Epithelial cell of alveolus of lung (primary cell): Measurements from ENCODE around the gene TFEB. TPM values are rescaled to one million over a fixed set of nuclear protein-coding genes. Genes with fewer than 3 reads are reported as not detected.

ENCODE experiments used
- total RNA-seq: library from RNA; depleted of rRNA; stranded (reverse); fragments of >200 nt; gene quantifications from 2 replicates; pipeline ENCODE4 v1.2.1, GENCODE V29; 2015

Gene TFEB
- 7.4 and 7.8 TPM in 2 replicates for total RNA-seq

DNA sequence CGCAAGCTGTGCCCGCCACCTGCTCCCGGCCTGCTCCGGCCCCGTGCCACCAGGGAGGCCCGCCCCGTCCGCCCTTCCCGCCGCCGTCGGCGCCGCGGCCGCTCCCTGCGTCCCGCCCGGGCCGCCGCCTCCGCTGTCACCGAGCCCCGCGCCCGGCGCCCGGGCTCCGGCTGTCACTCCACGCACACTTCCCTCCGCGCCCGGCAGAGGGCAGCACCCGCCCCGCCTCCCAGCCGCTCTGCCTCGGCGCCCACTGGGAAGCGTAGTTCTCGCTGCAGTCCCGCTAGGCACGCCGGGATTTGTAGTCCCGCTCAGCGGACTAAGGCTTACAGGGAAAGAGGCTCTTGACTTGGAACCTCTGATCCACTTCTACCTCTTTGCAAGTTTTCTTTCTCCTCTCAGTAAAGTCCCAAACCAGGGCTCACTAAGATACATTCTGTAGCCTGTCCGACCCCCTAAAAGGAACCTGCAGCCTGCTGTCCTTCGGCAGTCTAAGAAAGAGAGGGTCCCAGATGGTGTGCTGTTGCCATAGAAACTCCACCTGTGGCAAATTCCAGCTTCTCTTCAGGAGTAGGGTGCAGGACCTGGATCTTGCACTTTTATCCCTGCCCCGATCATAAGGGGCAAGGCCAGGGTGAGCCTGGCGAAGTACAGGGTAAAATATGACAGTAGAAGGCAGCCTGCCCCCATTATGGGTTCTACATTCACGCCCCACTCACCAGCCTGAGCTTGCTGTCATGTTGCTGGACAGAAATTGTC is at the start of gene TFEB:
Gene TFEB (minus strand): TSS at position 182 of the 759 bp plus-strand sequence. CDS start 44,395 bp downstream, outside the sequence.

DNA sequence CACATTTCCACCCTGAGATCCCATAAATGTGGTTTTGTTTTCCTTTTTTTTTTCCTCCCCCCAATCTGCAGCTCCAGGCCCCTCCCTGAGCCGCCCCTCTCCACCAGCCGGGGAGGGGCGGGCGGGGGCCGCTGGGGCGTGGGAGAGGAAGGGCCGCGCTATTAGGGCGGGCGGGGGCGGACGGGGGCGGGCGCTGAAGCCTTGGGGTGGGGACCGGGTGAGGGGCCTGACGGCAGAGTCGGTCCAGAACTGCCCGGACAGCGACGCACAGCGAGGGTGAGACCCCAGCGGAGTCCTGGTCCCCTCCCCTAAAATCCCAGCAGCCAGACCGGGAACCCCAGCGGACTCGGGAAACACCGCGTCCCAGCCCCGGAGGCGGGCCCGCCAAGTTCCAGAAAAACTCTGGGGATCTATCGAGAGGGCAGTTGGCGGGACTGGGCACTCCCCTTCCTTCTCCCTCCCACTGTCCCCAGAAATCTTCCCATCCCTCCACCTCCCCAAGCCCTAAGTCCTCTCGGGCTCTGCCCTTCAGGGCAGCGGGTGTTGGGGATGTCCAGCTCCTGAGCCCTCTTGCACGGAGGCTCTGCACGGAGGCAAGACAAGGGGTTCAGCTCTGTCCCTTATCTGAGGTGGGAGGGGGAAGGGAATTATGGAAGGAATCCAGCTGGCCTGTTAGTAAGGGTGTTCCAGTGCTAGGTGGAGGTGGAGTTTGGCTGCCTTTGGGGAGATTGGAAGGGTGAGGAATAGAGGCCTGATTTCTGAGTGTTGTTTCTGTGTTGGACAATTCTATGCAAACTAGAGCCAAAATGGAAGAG is 45.4 kb upstream of the TFEB start, which contains the start of gene PRICKLE4:
Gene PRICKLE4 (plus strand): TSS at position 232 of the 815 bp plus-strand sequence. CDS start 2,692 bp downstream, outside the sequence.

DNA sequence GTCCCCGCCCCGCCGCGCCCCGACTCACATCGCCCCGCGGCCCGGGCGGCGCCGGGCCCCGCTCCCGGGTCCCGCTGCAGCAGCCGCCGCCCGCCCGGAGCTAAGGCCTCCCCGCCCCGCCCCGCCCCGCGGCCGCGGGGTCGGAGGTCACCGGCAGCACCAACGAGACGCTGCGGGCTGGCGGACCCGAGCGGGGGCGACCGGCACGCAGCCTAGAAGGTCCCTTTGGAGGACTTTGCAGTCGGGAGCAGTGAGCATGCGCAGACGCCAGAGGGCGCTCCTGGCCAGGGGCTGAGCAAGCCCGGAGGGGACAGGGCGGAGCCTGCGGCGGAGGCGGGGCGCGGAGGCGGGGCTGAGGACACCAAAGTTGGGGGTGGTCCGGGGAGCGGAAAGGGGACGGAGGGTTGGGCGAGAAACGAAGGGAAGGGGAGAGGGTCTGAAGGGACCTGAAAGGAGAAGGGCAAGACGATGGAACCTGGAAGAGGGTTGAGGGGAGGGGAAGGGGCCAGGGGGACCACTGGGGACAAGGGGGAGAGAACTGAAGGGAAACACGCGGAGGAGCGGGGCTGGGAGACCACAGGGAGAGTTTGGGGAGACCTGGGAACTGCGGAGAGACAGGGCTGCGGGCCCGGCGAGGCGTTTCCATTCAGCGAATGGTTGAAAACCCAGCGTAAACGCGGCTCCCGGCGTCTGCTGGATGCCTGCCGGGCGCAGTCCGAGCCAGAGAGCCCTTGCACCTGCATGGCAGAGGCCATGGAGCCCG is 44.6 kb upstream of the TFEB start, which contains the start of gene FRS3:
Gene FRS3 (minus strand): TSS at position 113 of the 763 bp plus-strand sequence. CDS start 2,913 bp downstream, outside the sequence.

DNA sequence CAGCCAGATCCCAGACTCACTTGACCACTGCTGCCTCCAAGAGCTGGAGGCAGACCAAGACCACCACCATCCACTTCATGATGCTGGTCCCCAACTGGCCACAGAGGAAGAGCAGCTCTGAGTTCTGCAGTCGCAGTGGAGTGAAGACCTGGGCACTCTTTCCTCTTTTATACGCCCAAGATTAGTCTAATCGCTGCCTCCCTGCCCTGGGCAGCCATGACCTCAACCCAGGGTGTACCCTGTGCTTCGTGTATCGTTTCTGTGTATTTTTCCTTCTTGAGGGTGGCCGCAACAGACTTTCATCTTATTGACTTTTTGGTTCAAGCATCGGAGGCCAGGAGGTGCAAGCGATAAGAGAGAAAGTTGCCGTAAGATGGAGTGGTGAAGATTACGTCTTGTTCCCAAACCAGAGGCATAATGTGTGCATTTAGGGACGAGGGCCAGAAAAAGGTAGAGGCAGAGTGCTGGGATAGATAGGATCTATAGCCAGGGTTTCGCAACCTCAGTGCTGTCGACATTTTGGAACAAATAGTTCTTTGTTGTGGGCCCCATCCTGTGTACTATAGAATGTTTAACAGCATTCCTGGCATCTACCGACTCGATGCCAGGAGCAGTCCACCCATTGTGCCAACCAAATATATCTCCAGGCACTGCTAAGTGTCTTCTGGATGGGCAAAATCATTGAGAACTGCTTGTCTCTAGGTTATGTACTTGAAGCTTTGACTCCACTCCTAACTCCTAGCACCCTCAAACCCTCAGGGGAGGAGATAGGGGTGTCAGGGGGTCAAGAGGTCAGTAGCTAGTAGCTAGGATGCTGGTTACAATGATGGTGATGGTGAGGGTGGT is 12.1 kb upstream of the TFEB start, which contains the start of gene PGC:
Gene PGC (minus strand): TSS at position 142 of the 846 bp plus-strand sequence. CDS start 63 bp downstream, at position 79.

DNA sequence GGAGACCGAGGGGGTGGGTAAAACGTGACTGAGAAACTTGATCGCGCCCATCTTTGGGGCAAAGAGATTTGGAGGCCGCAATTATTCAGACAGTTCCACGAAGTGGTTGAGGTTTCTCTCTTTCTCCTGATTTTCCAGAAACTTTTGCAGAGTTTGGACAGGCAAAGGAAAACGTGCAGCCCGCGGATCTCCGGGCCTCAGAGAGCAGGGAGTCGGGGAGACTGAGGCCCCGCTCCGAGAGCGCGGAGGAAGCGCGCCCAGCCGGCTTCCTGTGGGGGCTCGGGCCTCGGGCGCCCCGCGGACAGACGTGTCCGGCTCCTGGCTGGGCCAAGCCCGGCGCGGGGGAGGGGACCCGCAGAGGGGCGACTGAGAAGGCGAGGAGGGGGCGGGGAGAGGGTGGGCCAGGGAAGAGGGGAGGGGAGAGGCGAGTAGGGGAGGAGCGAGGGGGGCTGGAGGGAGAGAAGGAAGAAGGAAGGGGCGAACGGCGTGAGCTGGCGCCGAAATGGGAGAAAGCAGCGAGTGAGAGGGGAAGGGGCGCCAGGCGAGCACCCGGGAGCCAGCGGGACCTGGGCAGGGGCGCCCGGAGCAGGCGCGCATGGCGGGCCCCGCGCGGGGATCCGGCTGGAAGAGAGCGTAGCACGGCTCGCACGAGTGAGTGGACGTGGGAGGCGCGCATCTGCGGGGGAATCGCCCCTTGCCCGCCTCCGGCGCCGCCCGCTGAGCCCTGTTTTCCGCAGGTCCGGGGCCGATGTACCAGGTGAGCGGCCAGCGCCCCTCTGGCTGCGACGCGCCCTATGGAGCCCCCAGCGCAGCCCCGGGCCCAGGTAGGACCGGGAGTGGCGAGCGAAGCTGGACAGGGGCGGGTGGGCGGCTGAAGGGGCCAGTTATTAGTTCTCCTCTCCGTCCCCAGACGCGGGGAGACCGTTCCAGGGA is 97.1 kb downstream of the TFEB start, which contains the start of gene MDFI:
Gene MDFI (plus strand): TSS at position 467 of the 933 bp plus-strand sequence. CDS start 282 bp downstream, at position 749.

Other genes with a start within 250 kb of the TFEB start
- gene FOXP4, start 189.2 kb downstream of the TFEB start, total RNA-seq: 9.8 and 11.7 TPM in 2 replicates
- gene MDFI, start 97.1 kb downstream of the TFEB start, total RNA-seq: 38.1 and 123 TPM in 2 replicates
- gene PGC, start 11.8 kb upstream of the TFEB start, total RNA-seq: 0.24 TPM in 1 of 2 replicates, not detected in the other
- gene FRS3, start 44.3 kb upstream of the TFEB start, total RNA-seq: 2.1 TPM in 2 replicates
- gene PRICKLE4, start 45.2 kb upstream of the TFEB start, total RNA-seq: 0.65 and 1.6 TPM in 2 replicates
- 168 and 177 TPM in 2 replicates for gene TOMM6, start 52.1 kb upstream of the TFEB start, total RNA-seq
- 0.65 and 2.9 TPM in 2 replicates for gene USP49, start 159.8 kb upstream of the TFEB start, total RNA-seq
- 19.4 and 21.3 TPM in 2 replicates for gene MED20, start 185.5 kb upstream of the TFEB start, total RNA-seq
- 9.7 and 13.6 TPM in 2 replicates for gene BYSL, start 185.9 kb upstream of the TFEB start, total RNA-seq
- 92.1 and 128 TPM in 2 replicates for gene CCND3, start 206.2 kb upstream of the TFEB start, total RNA-seq